RWPE1 (cell line): ENCODE results near the gene NR3C2.

Source experiments
- CTCF ChIA-PET: fragments of 350-600 bp; sonication (Branson Sonifier 250); formaldehyde crosslinking; extraction: SDS; loops from one replicate; lab custom pipeline; 2021; lab: Yijun Ruan, JAX
- POLR2A ChIA-PET: fragments of 400-600 bp; formaldehyde crosslinking; extraction: SDS; loops from one replicate; lab custom pipeline; 2020; ENCODE audit warnings: antibody characterized with exemption; ENCODE audit not compliant: low non-redundant PET; lab: Yijun Ruan, JAX
- DNase-seq: peaks from one replicate; pipeline ENCODE4 v3.0.0; 2012; ENCODE audit warnings: low spot score
- H3K27ac ChIP-seq: fragments of 450-650 bp; 2 replicates; pipeline ENCODE4 v1.5.1; 2017
- TF ChIP-seq, protein P1 (sequence below): fragments of 450-650 bp; conservative IDR thresholded peaks from 2 replicates; pipeline ENCODE4 v1.5.1; 2017; ENCODE audit warnings: low read depth, mild to moderate bottlenecking

The NR3C2 gene

DNA sequence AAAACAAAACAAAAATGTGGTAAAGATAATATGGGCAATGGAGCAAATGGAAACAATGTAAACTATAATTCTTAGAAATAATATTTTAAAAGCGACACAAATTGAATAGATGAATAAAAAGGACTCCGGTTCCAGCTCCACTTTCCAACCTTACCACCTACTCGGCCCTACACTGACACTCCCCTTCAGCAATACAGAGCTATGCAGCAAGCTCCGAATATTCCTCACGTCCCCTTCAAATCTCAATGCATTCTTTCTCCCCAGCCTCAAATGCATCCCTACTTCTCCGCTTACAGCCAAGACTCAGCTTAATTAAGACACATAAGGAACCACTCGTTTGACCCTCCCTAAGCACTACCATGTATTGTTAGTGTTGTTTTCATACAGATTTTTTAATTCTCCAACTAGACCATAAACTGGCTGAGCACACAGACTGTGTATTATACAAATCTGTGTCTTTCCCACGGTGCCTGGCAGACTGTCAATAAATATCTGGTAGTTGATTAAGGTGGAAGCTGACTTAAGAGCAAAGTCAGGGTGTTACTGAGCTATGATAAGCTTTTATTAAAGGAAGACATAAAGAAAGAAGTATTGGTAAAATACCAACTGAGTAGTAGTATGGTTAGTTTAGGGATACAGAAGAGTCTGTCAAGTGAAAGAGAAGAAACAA lies 219.1 kb downstream of the NR3C2 start:
- POLR2A ChIA-PET, result no interaction called here
- DNase-seq, result no peak
- CTCF ChIA-PET, result interaction anchor here (0.5 to 0.6 kb wide), 2 partner anchors 356 to 948 kb away, joined by 3 read pairs; no protein-coding TSS in a partner anchor
- TF ChIP-seq, protein P1, sequence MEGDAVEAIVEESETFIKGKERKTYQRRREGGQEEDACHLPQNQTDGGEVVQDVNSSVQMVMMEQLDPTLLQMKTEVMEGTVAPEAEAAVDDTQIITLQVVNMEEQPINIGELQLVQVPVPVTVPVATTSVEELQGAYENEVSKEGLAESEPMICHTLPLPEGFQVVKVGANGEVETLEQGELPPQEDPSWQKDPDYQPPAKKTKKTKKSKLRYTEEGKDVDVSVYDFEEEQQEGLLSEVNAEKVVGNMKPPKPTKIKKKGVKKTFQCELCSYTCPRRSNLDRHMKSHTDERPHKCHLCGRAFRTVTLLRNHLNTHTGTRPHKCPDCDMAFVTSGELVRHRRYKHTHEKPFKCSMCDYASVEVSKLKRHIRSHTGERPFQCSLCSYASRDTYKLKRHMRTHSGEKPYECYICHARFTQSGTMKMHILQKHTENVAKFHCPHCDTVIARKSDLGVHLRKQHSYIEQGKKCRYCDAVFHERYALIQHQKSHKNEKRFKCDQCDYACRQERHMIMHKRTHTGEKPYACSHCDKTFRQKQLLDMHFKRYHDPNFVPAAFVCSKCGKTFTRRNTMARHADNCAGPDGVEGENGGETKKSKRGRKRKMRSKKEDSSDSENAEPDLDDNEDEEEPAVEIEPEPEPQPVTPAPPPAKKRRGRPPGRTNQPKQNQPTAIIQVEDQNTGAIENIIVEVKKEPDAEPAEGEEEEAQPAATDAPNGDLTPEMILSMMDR, result no peak
- no peak overlapping the region for H3K27ac ChIP-seq

DNA sequence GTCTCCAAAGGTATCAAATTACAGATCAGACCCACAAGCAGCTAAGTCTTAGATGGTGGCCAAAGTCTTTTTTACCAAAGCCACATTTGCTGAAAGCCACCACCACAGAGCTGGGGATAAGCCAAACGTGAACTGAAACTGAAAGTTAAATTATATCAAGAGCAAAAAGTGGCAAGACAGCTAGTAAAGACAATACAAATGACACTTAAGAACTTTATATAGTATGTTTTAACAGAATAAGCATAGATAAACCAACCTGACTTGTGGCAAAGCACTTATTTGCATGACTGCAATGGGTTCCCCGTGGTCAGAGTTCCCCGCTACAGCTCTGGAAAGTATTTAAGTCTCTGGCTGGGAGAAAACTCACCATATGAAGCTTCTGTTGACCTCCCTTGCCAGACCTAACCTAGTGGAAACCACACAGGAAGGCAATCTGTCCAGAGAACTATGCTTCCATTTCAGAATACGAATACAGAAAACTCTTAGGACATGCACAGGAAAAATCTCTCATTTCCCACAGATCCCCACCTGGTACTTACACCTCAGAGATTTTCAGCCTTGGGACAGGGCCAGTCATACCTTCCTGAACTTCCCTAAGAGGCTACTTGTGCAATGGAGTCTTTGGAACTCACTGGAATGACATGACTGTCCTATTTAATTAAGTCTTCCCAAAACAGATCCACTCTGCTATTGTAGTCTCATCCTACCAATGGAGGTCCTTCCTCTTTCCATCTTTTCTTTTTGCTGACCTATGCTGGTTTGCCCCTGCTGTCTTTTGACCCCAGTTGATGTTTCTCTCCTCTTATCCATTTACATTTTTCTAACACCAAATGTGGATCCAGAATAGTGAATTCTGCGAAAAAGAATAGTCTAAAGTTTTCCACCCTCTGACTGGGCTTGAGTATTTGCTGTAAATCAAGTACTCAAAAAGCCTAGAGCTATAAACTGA lies 225.1 kb downstream of the NR3C2 start:
- ChIA-PET POLR2A (no interaction called here), CTCF (interaction anchor here (0.6 to 0.7 kb wide), 2 partner anchors 90 to 147 kb away, joined by 3 to 6 read pairs; no protein-coding TSS in a partner anchor)
- no peak overlapping the region for H3K27ac ChIP-seq
- DNase-seq, result no peak
- TF ChIP-seq, protein P1, result no peak

DNA sequence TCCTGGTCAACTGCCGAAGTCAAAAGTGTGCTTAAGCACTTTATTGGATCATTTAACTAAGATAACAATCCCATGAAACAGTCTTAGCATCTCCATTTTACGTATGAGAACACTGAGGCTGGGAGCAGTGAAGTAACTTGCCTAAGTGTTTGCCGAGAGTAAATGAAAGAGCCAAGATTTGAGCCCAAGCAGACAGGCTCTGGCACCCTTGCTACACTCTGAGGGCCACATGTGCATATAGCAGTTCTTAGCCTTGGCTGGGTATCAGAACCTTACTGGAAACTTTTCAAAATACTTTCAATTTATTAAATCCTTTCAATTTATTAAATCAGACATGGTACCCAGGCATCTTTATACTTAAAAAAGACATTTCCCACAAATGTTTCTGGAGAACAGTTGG lies 225.9 kb downstream of the NR3C2 start:
- TF ChIP-seq, protein P1, result no peak
- ChIA-PET POLR2A (no interaction called here), CTCF (interaction anchor here (0.6 to 0.7 kb wide), 2 partner anchors 91 to 146 kb away, joined by 3 to 6 read pairs; no protein-coding TSS in a partner anchor)
- H3K27ac ChIP-seq, result no peak overlapping the region
- DNase-seq, result no peak

DNA sequence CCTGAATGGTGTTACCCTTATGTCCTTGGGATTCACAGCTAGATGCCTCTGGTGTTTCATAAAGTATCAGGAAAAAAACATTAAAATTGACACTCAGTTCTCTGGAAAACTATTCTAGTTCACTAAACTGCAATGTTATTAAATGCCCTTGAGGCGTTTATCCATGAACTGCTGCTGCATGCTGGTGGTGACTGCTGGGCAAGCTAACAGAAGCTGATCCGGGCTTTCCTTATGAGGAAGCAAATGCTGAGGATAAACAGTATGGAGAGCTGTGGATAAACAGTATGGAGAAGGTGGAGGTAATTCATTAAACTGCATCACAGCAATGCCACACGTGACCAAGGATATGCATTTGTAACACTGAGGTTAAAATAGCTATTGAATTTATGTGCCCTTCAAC lies 227.0 kb downstream of the NR3C2 start:
- ChIA-PET CTCF (interaction anchor here (0.6 kb wide), 1 partner anchor 533 kb away, joined by 4 read pairs; no protein-coding TSS in a partner anchor), POLR2A (no interaction called here)
- DNase-seq, result no peak
- no peak overlapping the region for H3K27ac ChIP-seq
- TF ChIP-seq, protein P1, result no peak

DNA sequence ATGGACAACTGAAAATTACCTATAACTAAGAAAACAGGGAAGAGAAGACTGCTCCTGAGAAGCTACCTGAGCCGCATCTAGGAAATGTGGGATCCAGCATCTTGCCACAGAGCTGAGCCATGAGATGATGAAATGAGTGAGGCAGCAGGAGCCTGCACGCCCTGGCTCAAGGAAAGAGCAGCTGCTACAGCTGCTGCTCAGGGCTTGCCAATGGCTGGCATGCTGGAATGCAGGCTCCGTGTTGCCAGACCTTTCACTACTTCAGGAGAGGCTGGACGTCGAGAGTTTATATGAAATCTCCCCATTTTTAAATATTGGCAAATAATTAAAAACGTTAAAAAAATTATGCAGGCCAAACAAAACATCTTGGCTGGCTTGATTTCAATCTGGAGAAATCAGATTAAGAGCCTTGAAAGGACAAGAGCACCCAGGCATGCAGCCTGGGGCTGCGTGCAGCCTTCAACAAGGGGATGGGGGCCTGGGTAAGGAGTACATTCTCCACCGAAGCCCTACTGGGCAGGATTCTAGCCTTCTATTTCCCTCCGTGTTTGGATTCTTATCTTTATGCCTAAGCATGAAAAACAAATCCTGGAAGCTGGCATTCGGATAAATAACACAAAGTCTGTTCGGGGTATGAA lies 227.6 kb downstream of the NR3C2 start:
- DNase-seq, result no peak
- POLR2A ChIA-PET, result no interaction called here
- TF ChIP-seq, protein P1, result no peak
- CTCF ChIA-PET, result no interaction called here
- H3K27ac ChIP-seq, result no peak overlapping the region

DNA sequence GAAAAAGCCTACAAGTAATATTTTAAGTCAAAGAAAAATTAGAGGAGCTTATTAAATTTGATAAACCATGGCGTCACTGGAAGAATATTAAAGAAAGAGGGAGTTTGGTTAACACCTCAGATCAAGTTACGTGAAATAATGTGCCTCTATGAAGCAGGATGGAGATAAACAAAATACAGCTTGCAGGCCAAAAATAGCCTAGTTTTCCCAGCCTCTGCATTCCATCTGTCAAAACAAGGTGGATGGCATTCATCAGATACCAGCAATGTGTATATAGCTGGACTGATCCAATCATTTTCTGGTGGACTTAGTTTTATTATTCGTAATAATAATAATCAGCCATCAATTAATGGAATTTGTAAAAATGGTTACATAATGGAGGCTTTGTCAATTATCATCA lies 230.7 kb downstream of the NR3C2 start:
- H3K27ac ChIP-seq, result no peak overlapping the region
- DNase-seq, result no peak
- TF ChIP-seq, protein P1, result no peak
- POLR2A ChIA-PET, result no interaction called here
- CTCF ChIA-PET, result interaction anchor here (0.7 kb wide), 1 partner anchor 771 kb away, joined by 3 read pairs; no protein-coding TSS in a partner anchor
